HG02840 (cell line): ENCODE results near the gene DDX41.
"Not testable (repeated sequence)": the region's sequence is repeated elsewhere in the genome, so short reads cannot be mapped to it uniquely, and the experiment has no call there.

Source experiments
- ATAC-seq: cut with Tn5 transposase; IDR thresholded peaks from one replicate; pipeline ENCODE4 v1.9.1; 2021; ENCODE audit warnings: mild to moderate bottlenecking, moderate library complexity, moderate number of reproducible peaks; ENCODE audit not compliant: unreplicated experiment, low FRiP score

Gene DDX41

DNA sequence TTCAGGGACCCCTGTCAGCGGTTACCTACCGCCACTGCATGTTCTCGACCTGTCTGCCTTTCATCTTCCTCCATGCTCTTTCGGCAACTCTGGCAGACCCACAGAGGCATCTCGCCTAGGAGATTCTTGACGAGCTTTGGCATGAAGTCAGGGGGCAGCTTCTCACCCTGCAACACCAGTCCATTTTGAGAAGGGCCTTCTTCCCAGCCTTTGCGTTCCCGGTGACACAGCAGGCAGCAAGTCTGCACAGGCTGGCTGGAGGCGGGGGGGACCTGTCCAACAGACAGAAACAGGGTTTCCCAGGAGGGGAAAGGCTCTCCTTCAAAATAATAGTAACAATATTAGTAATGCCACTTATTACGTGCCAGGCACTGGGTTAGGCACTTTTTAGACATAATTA is 22.1 kb upstream of the DDX41 start:
- no peak for ATAC-seq

- ATAC-seq = no peak
Observed at GRCh38 chr5:177537389-177538361, 20.9 kb upstream of the DDX41 start.

GRCh38 chr5:177536386-177536785 is 19.6 kb upstream of the DDX41 start:
- no peak for ATAC-seq

DNA sequence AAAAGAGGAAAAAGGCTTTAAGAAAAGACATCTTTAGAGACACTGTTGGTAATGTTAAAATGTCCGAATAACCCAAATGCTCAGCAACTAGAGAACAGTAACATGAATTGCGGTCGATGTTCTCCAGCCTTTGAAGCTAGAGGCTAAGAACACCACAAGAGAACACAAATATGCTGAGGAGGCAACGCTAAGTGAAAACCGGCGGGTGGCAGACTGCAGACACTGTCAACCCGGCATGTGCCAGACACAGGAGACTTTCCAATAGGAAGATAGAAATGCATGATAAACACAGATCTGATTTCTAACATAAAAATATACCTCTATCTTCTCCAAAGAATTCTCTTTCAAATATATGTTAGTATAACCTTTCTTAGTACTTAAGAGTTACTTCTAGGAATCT is 18.4 kb upstream of the DDX41 start:
- ATAC-seq = no peak

DNA sequence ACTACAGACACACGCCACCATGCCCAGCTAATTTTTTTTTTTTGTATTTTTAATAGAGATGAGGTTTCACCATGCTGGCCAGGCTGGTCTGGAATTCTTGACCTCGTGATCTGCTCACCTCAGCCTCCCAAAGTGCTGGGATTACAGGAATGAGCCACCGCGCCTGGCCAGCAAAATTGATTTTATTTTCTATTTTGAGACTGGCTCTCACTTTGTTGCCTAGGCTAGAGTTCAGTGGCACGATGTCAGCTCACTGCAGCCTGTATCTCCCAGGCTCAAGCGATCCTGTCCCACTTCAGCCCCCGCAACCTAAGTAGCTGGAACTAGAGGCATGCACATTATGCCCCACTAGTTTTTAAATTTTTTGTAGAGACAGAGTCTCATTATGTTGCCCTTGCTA is 17.7 kb upstream of the DDX41 start:
- ATAC-seq = not testable (repeated sequence)

DNA sequence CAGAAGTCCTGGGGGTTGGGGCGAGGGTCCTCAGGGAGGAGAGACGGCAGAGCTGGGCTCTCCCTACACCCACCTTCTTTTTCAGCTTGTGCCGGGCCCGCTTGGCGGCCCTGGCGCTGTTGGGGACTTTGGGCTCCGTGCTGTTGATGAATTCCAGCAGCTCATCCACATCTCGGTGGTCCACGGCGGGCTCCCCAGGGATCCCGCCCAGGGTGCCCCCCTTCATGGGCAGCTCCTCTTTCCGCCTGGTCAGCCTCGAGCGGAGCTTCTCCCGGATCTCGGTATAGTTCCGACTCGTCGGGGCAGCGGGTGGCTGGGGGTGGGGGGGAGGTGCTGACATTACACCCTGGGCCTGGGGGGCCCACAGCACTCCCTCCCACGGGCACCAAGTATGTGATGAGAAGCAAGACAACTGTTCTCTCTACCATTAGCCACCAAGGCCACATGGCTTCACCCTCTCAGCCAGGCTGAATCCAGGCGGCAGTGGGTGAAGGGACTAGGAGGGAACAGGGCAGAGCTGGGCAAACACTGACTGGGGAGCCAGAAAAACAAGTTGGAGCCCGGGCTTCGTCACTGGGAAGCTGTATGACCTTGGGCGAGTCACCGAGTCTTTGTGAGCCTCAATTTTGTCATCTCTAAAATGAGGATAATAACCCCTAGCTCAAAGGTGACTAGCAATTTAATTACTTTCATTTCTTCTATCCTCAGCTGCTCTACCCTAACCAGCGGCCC is 14.6 kb upstream of the DDX41 start:
- ATAC-seq = no peak

DNA sequence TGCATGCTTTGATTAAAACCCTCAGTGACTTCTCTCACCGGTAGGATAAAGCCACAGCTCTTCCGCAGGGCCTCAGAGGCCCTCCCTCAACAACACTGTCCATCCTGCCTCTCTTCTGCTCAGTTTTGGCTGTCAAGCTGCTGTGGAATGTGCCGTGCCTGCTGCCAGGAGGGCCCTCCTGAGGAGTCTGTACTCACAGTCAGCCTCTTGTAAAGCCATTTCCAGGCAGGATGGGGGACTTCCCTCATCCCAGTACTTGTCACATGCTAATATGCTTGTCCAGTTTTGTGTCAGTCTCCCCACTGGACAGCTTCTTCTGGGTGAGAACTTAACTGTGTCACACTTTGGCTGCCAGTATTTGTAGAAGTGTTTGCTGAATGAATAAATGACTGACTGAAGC is 13.9 kb upstream of the DDX41 start:
- no peak for ATAC-seq

DNA sequence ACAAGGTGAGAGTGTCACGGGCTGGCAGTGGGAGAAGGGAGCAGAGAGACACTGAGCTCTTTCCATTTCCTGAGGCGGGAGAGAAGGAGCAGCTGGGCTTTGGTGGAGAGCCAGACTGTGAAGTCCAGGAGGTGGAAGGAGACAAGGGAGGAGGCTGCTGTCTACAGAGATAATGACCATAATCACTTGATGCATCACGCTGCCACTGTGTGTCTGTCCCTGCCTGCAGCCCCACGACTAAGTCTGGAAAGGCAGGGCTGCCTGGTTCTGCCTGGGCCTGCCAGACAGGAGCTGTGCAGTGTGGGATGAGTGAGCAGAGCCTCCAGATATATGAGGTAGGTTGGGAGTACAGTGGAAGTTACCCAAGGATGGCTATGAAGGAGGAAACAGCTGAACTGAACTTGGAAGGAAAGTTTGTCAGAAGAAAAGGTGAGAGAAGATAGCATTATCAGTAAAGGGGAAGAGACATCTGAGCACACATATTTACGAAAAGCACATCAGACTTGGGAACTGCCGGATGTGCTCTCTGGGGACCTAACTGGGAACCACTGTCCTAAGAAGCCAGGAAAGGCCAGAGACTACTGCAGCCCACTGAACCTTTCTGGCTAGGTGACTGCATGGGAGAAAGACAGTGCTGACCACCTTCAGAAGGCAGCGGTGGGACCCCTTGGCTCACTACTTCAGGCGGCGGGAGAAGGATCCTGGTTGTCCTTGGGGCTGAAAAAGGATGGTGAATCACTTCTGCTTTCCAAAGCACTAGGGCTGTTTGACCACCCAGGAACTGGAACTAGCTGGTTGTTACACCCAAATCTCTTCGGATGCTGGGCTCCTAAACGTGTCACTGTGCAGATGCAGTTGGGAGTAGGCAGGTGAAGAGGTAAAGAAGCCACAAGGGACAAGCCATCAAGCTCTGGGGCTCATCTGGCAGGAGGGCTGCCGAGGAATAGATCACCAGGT is 12.8 kb upstream of the DDX41 start:
- no peak for ATAC-seq

DNA sequence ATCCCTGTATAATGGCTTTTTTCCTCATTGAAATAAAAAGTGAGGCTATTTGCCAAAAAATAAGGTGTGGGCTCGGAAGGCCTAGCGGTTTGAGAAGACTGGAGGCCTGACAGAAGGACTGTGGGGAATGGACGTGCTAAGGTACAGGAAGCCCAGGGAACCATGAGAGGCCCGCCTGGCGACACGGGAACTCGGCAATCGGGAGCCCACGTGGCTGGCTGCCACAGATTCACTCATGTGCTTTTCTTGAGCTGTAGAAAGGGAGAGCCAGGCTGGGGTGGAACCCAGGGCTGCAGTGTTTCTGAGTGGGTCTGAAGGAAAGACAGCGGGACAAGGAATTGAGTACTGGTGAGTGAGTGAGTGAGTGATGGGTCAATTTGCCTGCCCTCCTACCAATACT is 11.9 kb upstream of the DDX41 start:
- ATAC-seq = no peak

DNA sequence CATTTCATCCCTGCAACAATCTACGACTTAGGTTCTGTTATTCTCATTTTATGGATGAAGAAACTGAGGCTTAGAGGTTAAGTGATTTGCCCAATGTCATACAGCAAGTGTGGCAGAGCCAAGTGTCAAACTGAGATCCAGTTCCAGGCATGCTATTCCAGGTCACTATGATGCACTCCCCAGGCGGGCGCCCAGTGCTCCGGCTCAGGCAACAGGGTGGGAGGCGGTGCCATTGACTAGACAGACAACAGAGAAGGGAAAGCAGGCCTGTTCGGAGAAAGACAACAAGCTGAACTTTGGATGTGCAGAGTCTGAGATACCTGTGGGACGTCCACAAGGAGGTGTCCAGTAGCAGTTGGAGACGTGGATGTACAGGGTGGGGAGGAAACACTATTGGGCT is 10.8 kb upstream of the DDX41 start:
- ATAC-seq = no peak

- no peak for ATAC-seq
Observed at GRCh38 chr5:177526791-177527190, 10.0 kb upstream of the DDX41 start.

DNA sequence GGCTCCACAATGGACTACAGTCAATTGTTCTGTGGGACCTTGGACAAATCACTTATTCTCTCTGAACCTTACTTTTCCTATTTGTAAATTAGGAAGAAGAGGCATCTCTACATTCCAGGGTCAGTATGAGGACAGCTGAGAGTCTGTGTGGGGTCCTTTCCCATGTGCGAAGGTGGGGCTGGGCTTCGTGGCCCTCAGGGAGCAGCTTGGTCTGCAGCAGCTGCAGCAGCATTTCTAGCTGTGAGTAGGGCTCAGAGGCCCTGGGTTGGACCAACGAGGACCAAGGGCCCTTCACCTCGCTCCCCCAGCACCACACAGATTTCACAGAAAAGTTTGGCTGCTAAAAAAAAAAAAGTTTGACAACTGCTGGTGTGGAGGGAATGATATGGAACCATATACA is 9.4 kb upstream of the DDX41 start:
- no peak for ATAC-seq

- no peak for ATAC-seq
Observed at GRCh38 chr5:177524941-177525655, 8.3 kb upstream of the DDX41 start.

- ATAC-seq = no peak
Observed at GRCh38 chr5:177524539-177524900, 7.8 kb upstream of the DDX41 start.

DNA sequence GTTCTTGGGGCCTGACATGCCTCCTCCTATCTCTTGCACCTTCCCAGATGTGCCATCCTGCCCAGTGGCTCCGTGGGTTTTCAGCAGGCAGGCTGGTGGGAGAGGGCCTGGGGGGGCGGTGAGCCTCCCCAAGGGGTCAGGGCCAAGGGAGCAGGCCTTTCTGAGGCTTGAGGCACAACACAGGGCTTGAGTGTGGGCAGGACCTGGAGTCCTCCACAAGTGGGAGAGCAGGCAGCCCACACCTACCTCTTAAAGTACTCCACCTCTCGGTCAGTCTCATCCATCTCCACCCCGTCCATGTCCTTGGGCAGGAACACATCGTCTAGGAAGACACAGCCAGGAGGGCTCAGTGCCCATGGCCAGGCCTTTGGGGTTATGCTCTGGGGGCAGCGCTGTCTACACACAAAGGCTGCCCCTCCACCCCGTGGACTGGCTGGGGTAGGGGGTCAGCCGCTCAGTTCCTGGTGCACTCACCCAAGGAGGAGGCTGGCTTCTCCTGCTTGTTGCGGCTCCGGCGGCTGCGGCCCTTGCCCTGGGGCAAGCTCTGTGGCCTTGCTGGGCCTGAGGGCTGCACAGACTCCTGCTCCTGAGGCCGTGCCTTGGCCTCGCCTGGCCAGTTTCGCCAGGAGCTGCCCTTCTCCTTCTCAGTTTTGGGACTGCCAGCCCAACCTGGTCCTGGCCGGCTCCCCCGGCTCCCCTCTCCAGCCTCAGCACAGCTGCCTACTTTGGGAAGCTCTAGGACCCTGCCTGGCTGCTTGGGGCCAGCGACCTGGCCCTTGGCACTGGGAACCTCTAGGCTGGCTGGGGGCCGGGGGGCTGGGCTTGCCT is 7.2 kb upstream of the DDX41 start:
- no peak for ATAC-seq

DNA sequence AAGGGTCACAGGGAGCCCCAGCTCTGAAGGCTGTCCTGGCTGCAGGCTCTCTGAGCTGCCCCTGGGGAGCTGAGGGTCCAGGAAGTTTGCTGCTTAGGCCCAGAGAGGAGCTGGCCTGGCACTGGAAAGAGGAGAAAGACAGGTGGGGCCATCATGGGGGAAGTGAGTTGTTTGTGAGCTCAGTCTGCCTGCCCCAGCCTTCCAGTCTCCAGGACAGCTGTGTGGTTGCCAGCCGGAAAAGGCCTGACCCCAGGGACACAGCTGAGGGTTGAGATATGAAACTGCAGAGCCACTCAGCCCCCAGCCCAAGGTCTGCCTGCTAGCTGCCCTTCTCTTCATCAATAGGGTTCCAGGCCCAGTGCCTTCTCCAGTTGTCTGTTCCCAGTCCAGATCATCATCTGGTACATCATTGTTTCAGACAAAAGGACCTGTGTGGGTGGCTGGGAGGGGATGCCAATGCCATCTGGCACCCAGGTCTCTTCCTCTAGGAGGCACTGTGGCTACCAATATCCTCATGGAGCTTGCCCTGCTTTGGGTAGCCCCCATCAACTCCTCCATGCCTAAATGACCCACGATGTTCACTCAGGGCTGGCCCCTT is 4.3 kb upstream of the DDX41 start:
- ATAC-seq = no peak

GRCh38 chr5:177520271-177520670 is 3.5 kb upstream of the DDX41 start:
- ATAC-seq = no peak

DNA sequence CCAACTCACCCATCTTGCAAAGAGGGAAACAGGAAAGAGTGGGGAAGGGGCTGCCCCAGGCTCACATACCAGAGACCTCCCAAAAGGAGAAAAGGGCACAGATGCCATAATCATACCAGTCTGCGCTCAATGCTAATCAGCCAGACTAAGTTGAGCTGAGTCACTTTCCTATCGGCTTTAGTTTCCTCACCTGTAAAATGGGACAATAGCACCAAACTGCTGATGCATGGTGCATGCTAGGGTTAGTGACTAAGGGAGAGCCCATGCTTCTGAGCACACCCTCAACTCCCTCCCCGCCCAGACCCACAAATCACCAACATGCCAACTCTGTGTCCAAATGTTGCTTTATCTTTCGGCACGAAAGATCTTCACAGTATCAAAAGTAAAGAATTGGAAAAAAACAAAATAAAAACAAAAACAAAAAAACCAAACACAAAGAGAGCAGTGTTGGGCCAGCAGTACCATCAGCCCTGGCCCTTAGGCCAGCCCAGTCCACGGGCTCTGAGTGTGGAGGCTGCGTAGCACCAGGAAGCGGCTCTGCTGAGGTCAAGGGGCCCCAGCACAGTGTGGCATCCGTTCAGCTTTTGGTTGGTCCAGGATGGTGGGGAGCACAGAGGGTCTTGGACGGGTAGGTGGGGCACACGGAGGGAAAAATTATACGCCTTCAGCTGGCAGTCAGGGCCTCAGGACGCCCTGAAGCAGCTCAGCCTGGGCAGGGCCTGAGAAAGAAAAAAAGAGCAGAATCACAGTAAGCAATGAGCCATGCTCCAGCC is 2.9 kb upstream of the DDX41 start:
- ATAC-seq = no peak
